Inflammatory macrophage (primary cell): Measurements from ENCODE around the gene COL4A1.

Source experiments
- DNase-seq, 2 donors: peaks; one replicate each; pipeline ENCODE4 v3.0.0-alpha.2; 2020 to 2022

The COL4A1 gene

GRCh38 chr13:110341445-110342244, 34.7 kb upstream of the COL4A1 start:
- peak; percentile 35 to 57 for DNase-seq

- peak; percentile 6 to 23 for DNase-seq
Measured at GRCh38 chr13:110340812-110341444, 34.0 kb upstream of the COL4A1 start.

- no peak for DNase-seq
Measured at GRCh38 chr13:110339975-110340550, 33.1 kb upstream of the COL4A1 start.

GRCh38 chr13:110339263-110339662, 32.3 kb upstream of the COL4A1 start:
- no peak for DNase-seq

GRCh38 chr13:110338441-110339101, 31.6 kb upstream of the COL4A1 start:
- no peak for DNase-seq

GRCh38 chr13:110337247-110337646, 30.3 kb upstream of the COL4A1 start:
- no peak for DNase-seq

GRCh38 chr13:110336681-110337080, 29.7 kb upstream of the COL4A1 start:
- DNase-seq: no peak

- DNase-seq: no peak
Measured at GRCh38 chr13:110336108-110336507, 29.2 kb upstream of the COL4A1 start.

GRCh38 chr13:110334841-110335490, 28.0 kb upstream of the COL4A1 start:
- no peak for DNase-seq

GRCh38 chr13:110334256-110334655, 27.3 kb upstream of the COL4A1 start:
- no peak for DNase-seq

- DNase-seq: no peak
Measured at GRCh38 chr13:110333837-110334236, 26.9 kb upstream of the COL4A1 start.

GRCh38 chr13:110332750-110333149, 25.8 kb upstream of the COL4A1 start:
- no peak for DNase-seq

- DNase-seq: no peak
Measured at GRCh38 chr13:110331362-110331761, 24.4 kb upstream of the COL4A1 start.

- DNase-seq: no peak
Measured at GRCh38 chr13:110330491-110331011, 23.6 kb upstream of the COL4A1 start.

- DNase-seq: no peak
Measured at GRCh38 chr13:110329798-110330461, 23.0 kb upstream of the COL4A1 start.

GRCh38 chr13:110329258-110329657, 22.3 kb upstream of the COL4A1 start:
- no peak for DNase-seq

GRCh38 chr13:110328573-110328972, 21.6 kb upstream of the COL4A1 start:
- no peak for DNase-seq

- DNase-seq: no peak
Measured at GRCh38 chr13:110327051-110327721, 20.2 kb upstream of the COL4A1 start.

GRCh38 chr13:110326263-110326904, 19.4 kb upstream of the COL4A1 start:
- no peak for DNase-seq

- no peak for DNase-seq
Measured at GRCh38 chr13:110324026-110324749, 17.2 kb upstream of the COL4A1 start.
